Measurements from ENCODE around the gene AKR1A1. TPM values are rescaled to one million over a fixed set of nuclear protein-coding genes. Genes with fewer than 3 reads are reported as not detected.
"Not testable (repeated sequence)": the region's sequence is repeated elsewhere in the genome, so short reads cannot be mapped to it uniquely, and the experiment has no call there.

AKR1A1 gene
- total and polyA plus RNA-seq, 2 donors (not counting 3 experiments of a cell fraction or from before 2014, with no cell fraction given): 172 to 227 TPM

GRCh38 chr1:45594412-45594811 is 43.8 kb downstream of the AKR1A1 start:
- no peak overlapping the region for H3K4me3 ChIP-seq (replicated peaks in 1 of 3; ENCODE audit: insufficient read depth in 1 of 3, low read depth in 1 of 3, low read length in 3 of 3)
- no peaks in the 10 kb centered on the region for H3K4me1 ChIP-seq (ENCODE audit: control insufficient read depth, extremely low read depth, insufficient read depth, low read length)
- H3K9ac ChIP-seq (replicated peaks; ENCODE audit: extremely low read depth, insufficient read depth, low read length): no peak overlapping the region
- H3K27me3 ChIP-seq (ENCODE audit: control insufficient read depth in 2 of 2, insufficient read depth in 2 of 2, low read length in 2 of 2): no peaks in the 10 kb centered on the region
- H3K27ac ChIP-seq (ENCODE audit: insufficient read depth, low read depth, low read length): no peak overlapping the region
- dilution Hi-C loops (cut with MboI; ENCODE audit: extremely low pct_ligation_motif_present, low sequenced_read_pairs) (no loop called here), intact Hi-C loops (cut with micrococcal nuclease) (loop anchor here (2.0 kb wide), 1 partner anchor 14 kb away; no protein-coding TSS in a partner anchor)
- TF ChIP-seq FOS (IDR thresholded peaks at IDR 0.05; ENCODE audit: borderline replicate concordance, insufficient read depth, low read length) (no peak), CTCF (IDR thresholded peaks at IDR 0.05; ENCODE audit: extremely low read depth in 1 of 2, insufficient read depth in 1 of 2, low read depth in 1 of 2, low read length in 2 of 2) (no peak), EZH2 (IDR thresholded peaks at IDR 0.05; ENCODE audit: borderline replicate concordance, low read depth, low read length, severe bottlenecking) (no peak), GATA2 (IDR thresholded peaks at IDR 0.05; ENCODE audit: insufficient read depth, insufficient read length, low read depth, low read length) (no peak), MAX (IDR thresholded peaks at IDR 0.05; ENCODE audit: insufficient read depth, insufficient read length) (no peak), MYC (IDR thresholded peaks at IDR 0.05; ENCODE audit: low read depth, low read length) (no peak), POLR2AphosphoS5 (IDR thresholded peaks at IDR 0.05; ENCODE audit: insufficient read depth, low read depth, low read length) (no peak), POLR2A (IDR thresholded peaks at IDR 0.05; ENCODE audit: low read depth, low read length) (no peak)
- ChIA-PET CTCF (interaction anchor here (1.2 kb wide), 1 partner anchor 8 kb away, joined by 3 read pairs; no protein-coding TSS in a partner anchor), POLR2A (interaction anchor here (0.7 to 1.1 kb wide), 2 partner anchors 10 to 73 kb away, joined by 3 to 4 read pairs; partner anchors contain the start of gene PRDX1)
- H3K79me2 ChIP-seq (ENCODE audit: control insufficient read depth, insufficient read depth, low read length): peaks cover 59% of the 10 kb centered on the region
- peaks cover 2 to 6% of the 10 kb centered on the region in 2 experiments for H3K36me3 ChIP-seq (ENCODE audit: control insufficient read depth in 2 of 2, extremely low read depth in 1 of 2, insufficient read depth in 2 of 2, low read length in 2 of 2)
- FAIRE-seq (no peak), DNase-seq (ENCODE audit: low read depth, low spot score) (no peak)
- H4K20me1 ChIP-seq (replicated peaks; ENCODE audit: control insufficient read depth, extremely low read depth, insufficient read depth, low read length): no peaks in the 10 kb centered on the region
- H2AFZ ChIP-seq (ENCODE audit: low read depth, low read length): no peak overlapping the region
- no peak overlapping the region for H3K4me2 ChIP-seq (ENCODE audit: insufficient read depth, low read length)
- no peaks in the 10 kb centered on the region for H3K9me3 ChIP-seq (replicated peaks; ENCODE audit: control insufficient read depth, insufficient read depth, low read length)
- no peaks in the 10 kb centered on the region for H3K9me1 ChIP-seq (replicated peaks; ENCODE audit: control insufficient read depth, extremely low read depth, insufficient read depth, low read length)
- BruUV-seq (replicated peaks): no TSS peak

- H3K9ac ChIP-seq (replicated peaks; ENCODE audit: extremely low read depth, insufficient read depth, low read length); H3K4me3 ChIP-seq (replicated peaks in 1 of 3; ENCODE audit: insufficient read depth in 1 of 3, low read depth in 1 of 3, low read length in 3 of 3); POLR2A ChIA-PET; FAIRE-seq; H3K9me1 ChIP-seq (replicated peaks; ENCODE audit: control insufficient read depth, extremely low read depth, insufficient read depth, low read length); H3K9me3 ChIP-seq (replicated peaks; ENCODE audit: control insufficient read depth, insufficient read depth, low read length); DNase-seq (ENCODE audit: low read depth, low spot score); H4K20me1 ChIP-seq (replicated peaks; ENCODE audit: control insufficient read depth, extremely low read depth, insufficient read depth, low read length); H3K4me2 ChIP-seq (ENCODE audit: insufficient read depth, low read length); intact Hi-C loops (cut with micrococcal nuclease); H3K4me1 ChIP-seq (ENCODE audit: control insufficient read depth, extremely low read depth, insufficient read depth, low read length); H3K36me3 ChIP-seq (ENCODE audit: control insufficient read depth in 2 of 2, extremely low read depth in 1 of 2, insufficient read depth in 2 of 2, low read length in 2 of 2); CTCF ChIA-PET; BruUV-seq (replicated peaks); H3K27ac ChIP-seq (ENCODE audit: insufficient read depth, low read depth, low read length); H3K27me3 ChIP-seq (ENCODE audit: control insufficient read depth in 2 of 2, insufficient read depth in 2 of 2, low read length in 2 of 2); dilution Hi-C loops (cut with MboI; ENCODE audit: extremely low pct_ligation_motif_present, low sequenced_read_pairs); H2AFZ ChIP-seq (ENCODE audit: low read depth, low read length): not testable (repeated sequence)
- H3K79me2 ChIP-seq (ENCODE audit: control insufficient read depth, insufficient read depth, low read length): peaks cover 53% of the 10 kb centered on the region
These were observed 46.1 kb downstream of the AKR1A1 start for GRCh38 chr1:45596765-45597164.

All from endothelial cell of umbilical vein (primary cell).